ENCODE results near the gene LRP2. TPM values are rescaled to one million over a fixed set of nuclear protein-coding genes. Genes with fewer than 3 reads are reported as not detected.

Gene LRP2
- total RNA-seq, 2 experiments from 2014 or later, result 1.4 to 1.6 TPM

DNA sequence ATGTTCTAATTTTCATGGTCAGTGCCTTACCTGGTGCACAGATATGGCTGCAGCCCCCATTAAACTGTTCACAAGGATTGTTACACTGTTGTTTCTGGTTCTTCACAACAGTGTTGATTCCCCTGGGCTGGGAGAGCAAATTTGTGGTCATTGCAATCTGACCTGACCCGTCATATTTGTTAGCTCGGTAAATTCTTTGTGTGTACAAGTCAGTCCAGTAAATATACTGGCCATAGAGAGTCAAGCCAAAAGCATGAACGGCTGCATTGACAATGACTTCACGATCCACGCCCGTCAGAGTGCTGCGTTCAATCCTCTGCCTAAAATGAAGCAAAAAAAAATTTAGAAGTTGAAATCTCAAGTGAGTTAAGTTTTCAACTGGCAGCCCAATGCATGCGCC, 158.4 kb downstream of the LRP2 start:
- peaks cover 9% of the 10 kb centered on the region for H3K27me3 Mint-ChIP-seq
- H3K36me3 Mint-ChIP-seq, result no peaks in the 10 kb centered on the region
- no peaks in the 10 kb centered on the region for H3K9me3 Mint-ChIP-seq
- H3K4me3 Mint-ChIP-seq, result no peak overlapping the region
- H3K4me1 Mint-ChIP-seq, result no peaks in the 10 kb centered on the region
- DNase-seq, result no peak
- H3K27ac Mint-ChIP-seq, result no peak overlapping the region

DNA sequence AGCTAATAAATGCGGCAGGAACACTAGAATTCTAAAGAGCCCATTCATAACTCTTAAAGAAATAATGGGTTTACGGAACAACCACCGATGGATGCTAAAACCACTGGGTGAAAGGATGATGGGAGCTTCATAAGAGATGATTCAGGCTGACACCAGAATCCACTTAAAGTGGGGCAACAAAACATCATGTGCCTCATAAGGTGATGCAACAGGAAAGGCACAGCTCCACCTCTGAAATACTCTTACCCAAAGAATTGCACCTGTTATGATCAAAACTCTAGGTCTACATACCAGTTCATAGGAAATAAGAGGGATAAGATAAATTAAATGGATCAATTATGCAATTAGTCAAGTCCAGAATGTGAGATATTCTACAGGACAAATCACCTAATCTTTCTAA, 161.6 kb downstream of the LRP2 start:
- no peaks in the 10 kb centered on the region for H3K4me1 Mint-ChIP-seq
- DNase-seq, result no peak
- no peaks in the 10 kb centered on the region for H3K9me3 Mint-ChIP-seq
- no peaks in the 10 kb centered on the region for H3K36me3 Mint-ChIP-seq
- no peak overlapping the region for H3K27ac Mint-ChIP-seq
- peaks cover 20% of the 10 kb centered on the region for H3K27me3 Mint-ChIP-seq
- H3K4me3 Mint-ChIP-seq, result no peak overlapping the region

DNA sequence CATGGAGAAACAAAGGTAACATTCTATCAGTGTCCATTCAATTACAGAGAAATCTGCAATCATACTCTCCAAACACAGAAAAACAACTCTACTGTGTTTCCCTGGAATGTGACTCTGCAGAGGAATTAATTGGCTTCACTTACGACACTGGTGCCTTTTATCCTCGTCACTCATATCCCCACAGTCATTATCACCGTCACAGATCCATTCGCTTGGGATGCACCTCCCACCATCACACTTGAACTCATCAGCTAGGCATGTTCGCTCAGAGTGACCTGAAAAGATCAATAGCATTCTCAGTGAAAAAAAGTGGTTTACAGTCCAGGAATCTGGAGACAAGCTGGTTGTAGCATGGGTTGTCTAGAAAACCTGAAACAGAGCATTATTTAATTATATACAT, 168.7 kb downstream of the LRP2 start:
- Mint-ChIP-seq H3K9me3 (no peaks in the 10 kb centered on the region), H3K27ac (no peak overlapping the region), H3K36me3 (no peaks in the 10 kb centered on the region), H3K4me1 (no peaks in the 10 kb centered on the region), H3K27me3 (peaks cover 12% of the 10 kb centered on the region), H3K4me3 (no peak overlapping the region)
- no peak for DNase-seq

DNA sequence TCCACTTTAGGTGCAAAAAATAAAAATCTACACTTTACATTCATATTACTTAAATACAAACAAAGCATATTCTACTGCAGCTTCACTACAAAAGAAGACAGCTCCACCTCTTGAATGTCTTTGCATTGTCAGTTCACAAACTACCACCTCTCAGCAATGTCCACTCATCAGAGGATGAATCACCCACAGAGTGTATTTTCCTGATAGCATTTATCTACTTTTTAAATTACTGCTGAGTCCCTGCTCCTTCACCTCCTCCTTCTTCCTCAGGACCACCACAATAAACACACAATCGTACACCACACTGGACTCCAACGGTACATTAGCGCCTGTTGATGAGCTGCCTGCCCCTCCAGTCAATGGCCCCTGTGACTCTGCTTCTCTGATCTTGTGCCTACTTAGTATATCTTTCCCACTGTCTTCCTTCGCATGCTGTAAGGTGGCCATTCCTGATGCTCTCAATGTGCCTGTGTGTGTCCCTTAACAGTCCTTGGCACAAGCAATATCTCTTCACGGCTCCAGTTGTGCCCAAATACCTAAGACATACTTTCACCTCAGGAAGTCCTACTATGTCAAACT, 172.0 kb downstream of the LRP2 start:
- peaks cover 4% of the 10 kb centered on the region for H3K27me3 Mint-ChIP-seq

DNA sequence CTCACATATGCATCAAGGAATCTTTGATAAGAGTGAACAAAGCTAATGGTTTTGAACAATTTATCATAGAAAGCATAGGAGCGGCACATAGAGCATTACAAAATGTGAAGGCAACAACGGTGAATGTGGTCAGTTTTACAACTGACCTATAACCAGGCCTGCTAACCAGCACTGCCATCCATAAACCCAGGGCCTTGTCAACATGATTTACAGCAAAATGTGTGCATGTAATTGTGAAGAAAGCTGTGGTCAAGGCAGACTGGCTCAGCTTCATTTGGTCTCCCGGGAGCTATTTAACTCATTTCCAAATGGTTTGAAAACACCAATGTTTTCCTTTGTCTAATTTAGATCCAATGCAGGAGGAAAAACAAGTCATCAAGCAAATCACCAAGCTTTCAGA, 173.2 kb downstream of the LRP2 start:
- no peak for DNase-seq
- Mint-ChIP-seq H3K9me3 (no peaks in the 10 kb centered on the region), H3K36me3 (no peaks in the 10 kb centered on the region), H3K27ac (no peak overlapping the region), H3K4me1 (no peaks in the 10 kb centered on the region), H3K27me3 (peaks cover 4% of the 10 kb centered on the region), H3K4me3 (no peak overlapping the region)

More for the DNA sequence above, 172.0 kb downstream of the LRP2 start:
- Mint-ChIP-seq H3K4me1 (no peaks in the 10 kb centered on the region), H3K27ac (no peak overlapping the region), H3K4me3 (no peak overlapping the region), H3K36me3 (no peaks in the 10 kb centered on the region), H3K9me3 (no peaks in the 10 kb centered on the region)
- DNase-seq, result no peak

DNA sequence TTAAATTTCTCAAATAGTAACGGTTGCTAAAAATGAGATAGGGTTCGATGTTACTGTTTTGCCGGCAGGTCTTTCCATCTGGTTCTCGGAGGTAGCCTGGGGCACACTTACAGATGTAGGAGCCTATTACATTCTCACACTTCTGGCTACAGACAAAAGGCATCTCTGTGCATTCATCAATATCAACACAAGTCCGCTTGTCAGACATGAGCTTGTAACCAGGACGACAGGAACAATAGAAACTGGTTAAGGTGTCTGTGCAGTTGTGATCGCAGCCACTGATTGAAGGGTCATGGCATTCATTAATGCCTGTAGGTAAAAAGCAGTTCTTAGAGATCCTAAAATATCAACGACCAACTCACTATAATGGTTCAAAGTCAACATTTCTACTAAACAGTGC, 176.6 kb downstream of the LRP2 start:
- Mint-ChIP-seq H3K9me3 (no peaks in the 10 kb centered on the region), H3K4me3 (no peak overlapping the region), H3K4me1 (no peaks in the 10 kb centered on the region), H3K27me3 (peaks cover 4% of the 10 kb centered on the region), H3K27ac (no peak overlapping the region), H3K36me3 (no peaks in the 10 kb centered on the region)
- DNase-seq, result no peak

DNA sequence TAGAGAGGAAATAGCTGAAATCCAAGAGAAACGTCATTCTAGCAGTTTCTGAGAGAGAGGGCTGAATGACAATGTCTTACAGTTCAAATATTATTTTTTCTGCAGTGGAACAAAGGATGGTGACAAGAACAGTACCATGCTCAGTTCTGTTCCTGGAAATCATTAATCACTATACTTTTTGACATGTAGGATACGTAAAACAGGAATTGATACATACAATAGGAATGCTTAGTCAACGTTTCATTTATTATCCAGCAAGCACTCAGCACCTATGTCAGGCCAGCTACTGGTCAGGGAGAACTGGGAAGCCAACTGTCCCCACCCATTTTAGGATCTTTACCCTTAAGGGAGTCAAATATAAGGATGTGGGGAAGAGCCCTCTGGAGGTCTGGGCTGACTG, 178.3 kb downstream of the LRP2 start:
- Mint-ChIP-seq H3K36me3 (no peaks in the 10 kb centered on the region), H3K4me1 (no peaks in the 10 kb centered on the region), H3K9me3 (no peaks in the 10 kb centered on the region), H3K27ac (no peak overlapping the region), H3K27me3 (peaks cover 4% of the 10 kb centered on the region), H3K4me3 (no peak overlapping the region)
- DNase-seq, result no peak

DNA sequence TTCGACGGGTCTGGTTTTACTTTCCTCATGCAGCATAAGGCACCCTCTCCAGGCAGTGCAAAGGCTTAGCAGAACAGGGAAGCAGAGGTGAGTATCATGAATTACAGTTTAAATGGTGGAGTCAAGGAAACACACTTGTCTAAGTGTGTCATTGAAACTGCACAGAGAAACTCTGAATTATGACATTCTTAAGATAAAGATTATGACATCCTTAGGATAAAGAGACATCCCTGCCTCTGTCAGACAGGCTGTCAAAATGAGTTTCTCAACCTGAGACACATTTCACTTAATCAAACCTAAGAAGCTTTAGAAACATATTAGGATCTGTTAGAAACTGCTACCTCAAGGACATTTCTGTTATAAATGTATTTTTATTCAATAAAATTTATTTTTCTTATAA, 179.8 kb downstream of the LRP2 start:
- no peak overlapping the region for H3K4me3 Mint-ChIP-seq
- no peak for DNase-seq
- H3K36me3 Mint-ChIP-seq, result no peaks in the 10 kb centered on the region
- no peaks in the 10 kb centered on the region for H3K4me1 Mint-ChIP-seq
- no peak overlapping the region for H3K27ac Mint-ChIP-seq
- no peaks in the 10 kb centered on the region for H3K9me3 Mint-ChIP-seq
- peaks cover 4% of the 10 kb centered on the region for H3K27me3 Mint-ChIP-seq

DNA sequence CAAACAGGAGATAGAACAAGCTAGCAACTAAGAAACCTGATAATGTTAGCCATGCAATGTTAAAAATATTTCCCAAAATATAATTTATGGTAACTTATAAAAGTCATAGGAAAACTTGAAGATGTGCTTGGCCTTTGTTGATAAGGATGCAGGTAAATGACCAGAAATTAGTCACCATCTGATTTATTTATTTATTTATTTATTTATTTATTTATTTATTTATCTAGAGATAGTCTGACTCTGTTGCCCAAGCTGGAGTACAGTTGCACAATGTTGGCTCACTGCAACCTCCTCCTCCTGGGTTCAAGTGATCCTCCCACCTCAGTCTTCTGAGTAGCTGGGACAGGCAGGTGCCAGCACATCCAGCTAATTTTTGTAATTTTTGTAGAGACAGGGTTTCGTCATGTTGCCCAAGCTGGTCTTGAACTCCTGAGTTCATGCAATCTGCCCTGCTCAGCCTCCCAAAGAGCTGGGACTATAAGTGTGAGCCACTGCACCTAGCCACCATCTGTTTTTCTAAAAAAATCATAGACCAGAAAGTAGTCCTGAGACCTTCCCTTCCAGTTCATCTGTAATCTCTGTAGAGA, 183.4 kb downstream of the LRP2 start:
- no peak for DNase-seq
- Mint-ChIP-seq H3K4me1 (no peaks in the 10 kb centered on the region), H3K27me3 (peaks cover 20% of the 10 kb centered on the region), H3K36me3 (no peaks in the 10 kb centered on the region), H3K9me3 (no peaks in the 10 kb centered on the region), H3K27ac (no peak overlapping the region), H3K4me3 (no peak overlapping the region)

DNA sequence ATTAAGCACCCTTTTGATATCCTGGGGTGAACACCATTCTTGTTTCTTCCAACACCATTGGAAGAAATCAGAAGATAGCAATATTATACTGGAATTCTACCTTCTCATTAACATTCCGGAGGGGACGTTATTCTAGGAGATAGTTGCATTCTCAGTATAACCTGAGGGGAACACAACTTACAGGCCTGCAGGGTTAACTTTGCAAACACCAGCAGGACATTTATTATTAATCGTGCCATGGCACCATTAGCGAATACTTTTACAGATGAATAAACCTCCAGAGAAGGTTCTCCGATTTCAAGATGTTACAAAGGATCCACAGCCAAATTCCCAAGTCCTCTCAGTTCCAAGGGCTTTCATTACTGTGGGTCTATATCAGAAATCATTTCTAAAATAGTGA, 184.0 kb downstream of the LRP2 start:
- Mint-ChIP-seq H3K36me3 (no peaks in the 10 kb centered on the region), H3K4me1 (no peaks in the 10 kb centered on the region), H3K9me3 (no peaks in the 10 kb centered on the region), H3K27me3 (peaks cover 22% of the 10 kb centered on the region), H3K27ac (no peak overlapping the region), H3K4me3 (no peak overlapping the region)
- no peak for DNase-seq

DNA sequence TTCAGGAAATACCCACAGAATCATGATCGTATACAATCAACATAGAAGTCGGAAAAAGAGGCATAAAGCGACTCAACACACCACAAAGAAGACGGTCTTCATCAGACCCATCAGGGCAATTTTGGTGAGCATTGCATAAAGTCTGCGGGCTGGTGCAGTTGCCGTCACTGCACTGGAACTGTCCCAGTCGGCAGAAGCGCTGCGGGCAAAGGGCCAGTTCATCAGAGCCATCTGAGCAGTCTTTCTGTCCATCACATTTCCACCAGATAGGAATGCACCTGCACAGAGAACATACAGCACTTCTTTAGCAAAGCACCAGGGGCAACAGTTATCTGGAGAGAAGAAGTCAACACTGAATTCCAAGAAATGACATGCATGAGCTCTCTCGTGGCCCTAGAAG, 187.2 kb downstream of the LRP2 start:
- no peak overlapping the region for H3K27ac Mint-ChIP-seq
- peaks cover 22% of the 10 kb centered on the region for H3K27me3 Mint-ChIP-seq

DNA sequence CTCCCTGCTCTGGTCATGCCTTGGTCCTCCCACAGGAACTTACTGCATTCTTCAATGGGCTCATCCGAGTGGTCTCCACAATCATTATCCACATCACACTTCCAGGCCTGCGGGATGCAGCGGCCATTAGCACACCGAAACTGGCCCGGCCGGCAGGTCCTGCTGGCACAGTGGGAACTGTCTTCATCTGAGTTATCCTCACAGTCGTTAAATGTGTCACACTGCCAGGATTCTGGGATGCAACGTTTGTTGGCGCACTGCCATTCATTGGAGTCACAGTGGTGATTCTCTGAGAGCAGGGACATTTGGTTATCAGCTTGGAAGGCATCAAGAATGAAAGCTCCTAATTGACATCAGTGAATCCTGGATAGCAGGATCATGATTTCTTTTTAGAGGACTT, 188.5 kb downstream of the LRP2 start:
- no peak for DNase-seq
- H3K4me3 Mint-ChIP-seq, result no peak overlapping the region
- H3K27ac Mint-ChIP-seq, result no peak overlapping the region
- H3K4me1 Mint-ChIP-seq, result no peaks in the 10 kb centered on the region
- H3K36me3 Mint-ChIP-seq, result no peaks in the 10 kb centered on the region
- no peaks in the 10 kb centered on the region for H3K9me3 Mint-ChIP-seq
- H3K27me3 Mint-ChIP-seq, result peaks cover 22% of the 10 kb centered on the region

More for the DNA sequence above, 187.2 kb downstream of the LRP2 start:
- no peaks in the 10 kb centered on the region for H3K9me3 Mint-ChIP-seq
- no peaks in the 10 kb centered on the region for H3K4me1 Mint-ChIP-seq
- no peak overlapping the region for H3K4me3 Mint-ChIP-seq
- no peak for DNase-seq
- no peaks in the 10 kb centered on the region for H3K36me3 Mint-ChIP-seq

DNA sequence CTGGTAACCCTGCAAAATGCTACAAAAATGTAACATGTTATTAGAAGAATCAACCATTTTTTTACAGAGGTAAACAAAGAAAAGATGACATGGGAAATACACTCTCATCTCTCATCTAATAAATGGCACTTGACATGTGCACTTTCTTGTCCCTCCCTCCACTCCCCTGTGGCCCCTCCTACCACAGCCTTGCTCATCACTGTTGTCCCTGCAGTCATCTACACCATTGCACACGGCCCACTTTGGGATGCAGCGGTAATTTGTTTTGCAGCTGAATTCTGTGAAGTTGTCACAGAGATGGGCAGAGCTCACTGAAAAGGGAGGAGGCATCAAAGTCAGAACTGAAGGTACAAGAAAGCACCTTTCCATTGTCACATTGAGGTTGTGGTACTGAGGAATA, 189.4 kb downstream of the LRP2 start:
- Mint-ChIP-seq H3K4me3 (no peak overlapping the region), H3K4me1 (no peaks in the 10 kb centered on the region), H3K27ac (no peak overlapping the region), H3K9me3 (no peaks in the 10 kb centered on the region), H3K27me3 (peaks cover 21% of the 10 kb centered on the region), H3K36me3 (no peaks in the 10 kb centered on the region)
- DNase-seq, result no peak

DNA sequence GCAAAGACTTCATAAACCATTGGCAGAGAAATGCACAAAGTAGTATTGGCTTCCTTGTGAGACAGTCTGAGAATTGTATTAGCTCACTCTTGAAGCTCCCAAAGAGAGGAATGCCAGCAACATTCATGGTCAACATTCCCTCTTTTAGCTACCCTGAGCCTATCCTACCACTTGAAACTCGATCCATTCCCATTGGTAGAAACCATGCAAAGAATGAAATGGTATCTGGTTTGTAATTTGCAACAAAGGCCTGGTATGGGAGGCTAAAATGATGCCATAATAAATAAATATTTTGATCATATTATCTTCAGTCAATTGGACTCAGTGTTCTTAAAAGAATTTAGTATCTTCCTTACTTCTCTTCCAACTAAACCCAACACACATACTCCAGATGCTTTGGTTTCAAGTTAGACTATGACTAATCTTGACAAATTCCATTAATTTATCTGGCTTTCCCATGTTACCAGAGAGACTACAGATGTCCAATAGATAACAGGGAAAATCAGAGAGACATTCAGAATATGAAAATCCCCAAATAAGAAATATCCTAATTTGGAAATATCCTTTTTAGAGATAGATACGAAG, 190.1 kb downstream of the LRP2 start:
- H3K4me3 Mint-ChIP-seq, result no peak overlapping the region
- no peaks in the 10 kb centered on the region for H3K36me3 Mint-ChIP-seq
- no peak for DNase-seq
- no peaks in the 10 kb centered on the region for H3K9me3 Mint-ChIP-seq
- no peak overlapping the region for H3K27ac Mint-ChIP-seq
- H3K27me3 Mint-ChIP-seq, result peaks cover 14% of the 10 kb centered on the region
- no peaks in the 10 kb centered on the region for H3K4me1 Mint-ChIP-seq

DNA sequence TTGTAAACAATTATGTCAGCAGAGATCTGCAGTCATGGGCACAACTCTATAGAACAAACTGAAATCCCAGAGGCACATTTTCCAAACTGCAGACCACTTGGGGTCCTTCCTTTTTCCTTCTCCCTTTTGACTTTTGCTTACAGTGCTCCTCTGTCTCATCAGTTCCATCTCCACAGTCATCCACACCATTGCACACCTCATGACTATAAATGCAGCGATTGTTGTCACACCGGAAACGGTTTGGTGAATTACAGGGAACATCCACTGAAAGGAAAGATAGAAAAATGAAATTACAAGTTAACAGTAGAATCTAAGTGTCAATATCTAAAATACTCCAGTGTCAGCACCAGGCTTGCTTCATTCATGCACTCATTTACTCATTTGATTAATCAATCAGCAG, 196.5 kb downstream of the LRP2 start:
- Mint-ChIP-seq H3K36me3 (no peaks in the 10 kb centered on the region), H3K9me3 (no peaks in the 10 kb centered on the region)
- DNase-seq, result no peak

DNA sequence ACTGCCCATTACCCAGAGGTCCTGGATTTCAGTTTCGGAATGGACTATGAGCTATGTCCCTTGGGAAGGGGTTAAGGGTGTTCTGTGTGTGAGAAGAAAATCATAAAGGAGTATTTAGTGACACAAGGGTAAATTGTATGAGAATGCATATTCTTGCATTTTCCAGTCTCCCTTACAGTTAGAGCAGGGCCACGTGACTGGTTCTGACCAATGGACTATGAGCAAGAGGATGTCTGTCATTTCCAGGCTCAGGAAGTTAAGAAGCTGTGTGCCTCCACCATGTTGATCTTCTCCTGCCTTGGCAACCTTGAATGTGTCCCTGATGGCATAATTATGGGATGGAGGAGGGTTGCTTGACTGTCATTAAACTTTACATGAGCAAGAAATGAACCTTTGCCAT, 198.0 kb downstream of the LRP2 start:
- no peak for DNase-seq
- H3K27ac Mint-ChIP-seq, result no peak overlapping the region
- no peaks in the 10 kb centered on the region for H3K36me3 Mint-ChIP-seq
- H3K27me3 Mint-ChIP-seq, result peaks cover 13% of the 10 kb centered on the region
- no peak overlapping the region for H3K4me3 Mint-ChIP-seq
- no peaks in the 10 kb centered on the region for H3K4me1 Mint-ChIP-seq
- no peaks in the 10 kb centered on the region for H3K9me3 Mint-ChIP-seq

More for the DNA sequence above, 196.5 kb downstream of the LRP2 start:
- Mint-ChIP-seq H3K27ac (no peak overlapping the region), H3K4me3 (no peak overlapping the region), H3K4me1 (no peaks in the 10 kb centered on the region), H3K27me3 (peaks cover 3% of the 10 kb centered on the region)
